HepG2 (cell line): Measurements from ENCODE around the gene PSENEN. TPM values are rescaled to one million over a fixed set of nuclear protein-coding genes. Genes with fewer than 3 reads are reported as not detected.

Experiments
- ERF ChIP-seq: IDR thresholded peaks from 2 replicates; pipeline ENCODE4 v1.6.1; 2018; ENCODE audit warnings: missing biosample characterization, missing genetic modification reagents
- PHB2 ChIP-seq: fragments of 450-650 bp; IDR thresholded peaks from 2 replicates; pipeline ENCODE4 v1.6.1; 2018; ENCODE audit not compliant: partially characterized antibody
- POGZ ChIP-seq: sonication (generic); formaldehyde crosslinking; IDR thresholded peaks from 2 replicates; pipeline ENCODE4 v1.4.0; 2020; ENCODE audit warnings: mild to moderate bottlenecking, missing genetic modification reagents
- RERE ChIP-seq: IDR thresholded peaks from 2 replicates; pipeline ENCODE4 v1.6.1; 2016; ENCODE audit warnings: low read depth, missing genetic modification reagents, missing compliant biosample characterization
- SPEN ChIP-seq: sonication (generic); formaldehyde crosslinking; IDR thresholded peaks from 2 replicates; pipeline ENCODE4 v1.5.1; 2020; ENCODE audit warnings: low read depth, mild to moderate bottlenecking, missing genetic modification reagents
- ZNF710 ChIP-seq: sonication (generic); formaldehyde crosslinking; IDR thresholded peaks from 2 replicates; pipeline ENCODE4 v1.5.0; 2020; ENCODE audit warnings: mild to moderate bottlenecking, missing genetic modification reagents, borderline replicate concordance
- polyA plus RNA-seq, 8 experiments: library from polyadenylated mRNA; depleted of rRNA in 3 of 8; stranded (reverse) in 7 of 8; unstranded in 1 of 8; fragments of >200 nt; fragmentation: Illumina TruSeq in 4 of 8; extraction: Trizol in 4 of 8; gene quantifications; 2 replicates each; pipeline versions ENCODE4 v1.2.1 to v1.2.3, GENCODE V29; 2011 to 2016; ENCODE audit warnings: low read depth in 4 of 8, missing spikeins in 1 of 8, mixed read lengths in 1 of 8; ENCODE audit not compliant: insufficient read depth in 1 of 8
- total RNA-seq, 5 experiments: library from RNA; depleted of rRNA; stranded (reverse); fragments of >200 nt; fragmentation: Illumina TruSeq; extraction: Trizol; gene quantifications; 2 replicates each; pipeline ENCODE4 v1.2.3, GENCODE V29; 2016; ENCODE audit warnings: low read depth in 1 of 5
- TF ChIP-seq, protein P1 (sequence below): sonication (generic); formaldehyde crosslinking; IDR thresholded peaks from 2 replicates; pipeline ENCODE4 v1.5.1; 2020; ENCODE audit warnings: missing genetic modification reagents, mild to moderate bottlenecking, borderline replicate concordance
- TF ChIP-seq, protein P2 (sequence below): sonication (generic); formaldehyde crosslinking; IDR thresholded peaks from 2 replicates; pipeline ENCODE4 v1.5.0; 2020; ENCODE audit warnings: mild to moderate bottlenecking, missing genetic modification reagents, borderline replicate concordance
- TF ChIP-seq, protein P3 (sequence below): sonication (generic); formaldehyde crosslinking; IDR thresholded peaks from 2 replicates; pipeline ENCODE4 v1.4.0; 2020; ENCODE audit warnings: missing genetic modification reagents
- TF ChIP-seq, protein P4 (sequence below): sonication (generic); formaldehyde crosslinking; IDR thresholded peaks from 2 replicates; pipeline ENCODE4 v1.8.0; 2022; ENCODE audit warnings: low read depth, missing genetic modification reagents

PSENEN gene
- total and polyA plus RNA-seq, 2 of the 13 experiments (the other 11 are each of a cell fraction or from before 2014, with no cell fraction given) = 16.9 to 34.2 TPM

DNA sequence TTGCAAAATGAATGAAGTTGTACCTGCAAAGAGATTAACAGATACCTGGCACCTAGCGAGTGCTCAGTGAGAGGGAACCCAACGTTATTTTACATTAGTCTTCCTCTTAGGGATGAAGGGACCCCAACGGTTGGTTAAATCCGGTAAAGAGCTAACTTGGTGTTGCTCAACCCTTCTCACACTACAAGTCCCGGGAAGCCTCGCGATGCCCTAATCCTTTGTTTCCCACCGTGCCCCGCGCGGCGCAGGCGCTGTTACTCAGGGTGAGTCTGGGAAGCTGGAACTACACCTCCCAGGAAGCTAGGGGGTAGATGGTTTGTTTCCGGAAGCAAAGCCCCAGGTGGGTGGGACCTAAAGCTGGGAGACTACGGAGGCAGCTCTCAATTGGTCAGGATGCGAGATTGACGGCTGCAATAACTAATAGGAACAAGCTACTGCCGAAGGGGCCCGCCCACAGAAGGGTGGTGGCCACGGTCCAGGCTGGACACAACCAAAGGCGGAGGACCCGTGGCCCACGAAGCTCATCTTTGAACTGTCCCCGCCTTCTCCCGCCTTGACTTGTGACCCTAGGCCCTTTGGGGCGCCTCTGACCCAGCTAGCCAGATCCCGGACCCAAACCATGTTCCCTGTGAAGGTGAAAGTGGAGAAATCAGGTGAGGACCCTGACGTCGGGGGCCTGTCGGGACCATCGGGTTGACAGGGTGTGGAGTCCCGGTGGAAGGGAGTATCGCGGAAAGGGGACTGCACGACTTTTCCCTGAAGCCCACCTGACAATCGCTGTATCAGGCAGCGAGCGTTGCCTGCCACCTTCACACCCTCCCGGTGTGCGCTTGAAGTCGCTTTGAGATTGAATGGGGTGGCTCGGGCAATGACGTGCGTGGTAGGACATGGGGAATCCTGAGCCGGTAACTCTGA is 2.9 kb downstream of the PSENEN start, which contains the start of gene LIN37 (continued):
- TF ChIP-seq, protein P1, sequence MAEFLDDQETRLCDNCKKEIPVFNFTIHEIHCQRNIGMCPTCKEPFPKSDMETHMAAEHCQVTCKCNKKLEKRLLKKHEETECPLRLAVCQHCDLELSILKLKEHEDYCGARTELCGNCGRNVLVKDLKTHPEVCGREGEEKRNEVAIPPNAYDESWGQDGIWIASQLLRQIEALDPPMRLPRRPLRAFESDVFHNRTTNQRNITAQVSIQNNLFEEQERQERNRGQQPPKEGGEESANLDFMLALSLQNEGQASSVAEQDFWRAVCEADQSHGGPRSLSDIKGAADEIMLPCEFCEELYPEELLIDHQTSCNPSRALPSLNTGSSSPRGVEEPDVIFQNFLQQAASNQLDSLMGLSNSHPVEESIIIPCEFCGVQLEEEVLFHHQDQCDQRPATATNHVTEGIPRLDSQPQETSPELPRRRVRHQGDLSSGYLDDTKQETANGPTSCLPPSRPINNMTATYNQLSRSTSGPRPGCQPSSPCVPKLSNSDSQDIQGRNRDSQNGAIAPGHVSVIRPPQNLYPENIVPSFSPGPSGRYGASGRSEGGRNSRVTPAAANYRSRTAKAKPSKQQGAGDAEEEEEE (CRISPR knock-in tag) = no peak
- TF ChIP-seq, protein P2, sequence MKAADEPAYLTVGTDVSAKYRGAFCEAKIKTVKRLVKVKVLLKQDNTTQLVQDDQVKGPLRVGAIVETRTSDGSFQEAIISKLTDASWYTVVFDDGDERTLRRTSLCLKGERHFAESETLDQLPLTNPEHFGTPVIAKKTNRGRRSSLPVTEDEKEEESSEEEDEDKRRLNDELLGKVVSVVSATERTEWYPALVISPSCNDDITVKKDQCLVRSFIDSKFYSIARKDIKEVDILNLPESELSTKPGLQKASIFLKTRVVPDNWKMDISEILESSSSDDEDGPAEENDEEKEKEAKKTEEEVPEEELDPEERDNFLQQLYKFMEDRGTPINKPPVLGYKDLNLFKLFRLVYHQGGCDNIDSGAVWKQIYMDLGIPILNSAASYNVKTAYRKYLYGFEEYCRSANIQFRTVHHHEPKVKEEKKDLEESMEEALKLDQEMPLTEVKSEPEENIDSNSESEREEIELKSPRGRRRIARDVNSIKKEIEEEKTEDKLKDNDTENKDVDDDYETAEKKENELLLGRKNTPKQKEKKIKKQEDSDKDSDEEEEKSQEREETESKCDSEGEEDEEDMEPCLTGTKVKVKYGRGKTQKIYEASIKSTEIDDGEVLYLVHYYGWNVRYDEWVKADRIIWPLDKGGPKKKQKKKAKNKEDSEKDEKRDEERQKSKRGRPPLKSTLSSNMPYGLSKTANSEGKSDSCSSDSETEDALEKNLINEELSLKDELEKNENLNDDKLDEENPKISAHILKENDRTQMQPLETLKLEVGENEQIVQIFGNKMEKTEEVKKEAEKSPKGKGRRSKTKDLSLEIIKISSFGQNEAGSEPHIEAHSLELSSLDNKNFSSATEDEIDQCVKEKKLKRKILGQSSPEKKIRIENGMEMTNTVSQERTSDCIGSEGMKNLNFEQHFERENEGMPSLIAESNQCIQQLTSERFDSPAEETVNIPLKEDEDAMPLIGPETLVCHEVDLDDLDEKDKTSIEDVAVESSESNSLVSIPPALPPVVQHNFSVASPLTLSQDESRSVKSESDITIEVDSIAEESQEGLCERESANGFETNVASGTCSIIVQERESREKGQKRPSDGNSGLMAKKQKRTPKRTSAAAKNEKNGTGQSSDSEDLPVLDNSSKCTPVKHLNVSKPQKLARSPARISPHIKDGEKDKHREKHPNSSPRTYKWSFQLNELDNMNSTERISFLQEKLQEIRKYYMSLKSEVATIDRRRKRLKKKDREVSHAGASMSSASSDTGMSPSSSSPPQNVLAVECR = peak; percentile 89
- TF ChIP-seq ERF (CRISPR knock-in tag) (peak; percentile 64; the same call in 1 of the 2 replicates), PHB2 (no peak), RERE (no peak), POGZ (CRISPR knock-in tag) (peak; percentile 61), ZNF710 (no peak), SPEN (CRISPR knock-in tag) (peak; percentile 78; the same call in 1 of the 2 replicates)
- TF ChIP-seq, protein P3, sequence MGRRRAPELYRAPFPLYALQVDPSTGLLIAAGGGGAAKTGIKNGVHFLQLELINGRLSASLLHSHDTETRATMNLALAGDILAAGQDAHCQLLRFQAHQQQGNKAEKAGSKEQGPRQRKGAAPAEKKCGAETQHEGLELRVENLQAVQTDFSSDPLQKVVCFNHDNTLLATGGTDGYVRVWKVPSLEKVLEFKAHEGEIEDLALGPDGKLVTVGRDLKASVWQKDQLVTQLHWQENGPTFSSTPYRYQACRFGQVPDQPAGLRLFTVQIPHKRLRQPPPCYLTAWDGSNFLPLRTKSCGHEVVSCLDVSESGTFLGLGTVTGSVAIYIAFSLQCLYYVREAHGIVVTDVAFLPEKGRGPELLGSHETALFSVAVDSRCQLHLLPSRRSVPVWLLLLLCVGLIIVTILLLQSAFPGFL (CRISPR knock-in tag) = no peak
- TF ChIP-seq, protein P4, sequence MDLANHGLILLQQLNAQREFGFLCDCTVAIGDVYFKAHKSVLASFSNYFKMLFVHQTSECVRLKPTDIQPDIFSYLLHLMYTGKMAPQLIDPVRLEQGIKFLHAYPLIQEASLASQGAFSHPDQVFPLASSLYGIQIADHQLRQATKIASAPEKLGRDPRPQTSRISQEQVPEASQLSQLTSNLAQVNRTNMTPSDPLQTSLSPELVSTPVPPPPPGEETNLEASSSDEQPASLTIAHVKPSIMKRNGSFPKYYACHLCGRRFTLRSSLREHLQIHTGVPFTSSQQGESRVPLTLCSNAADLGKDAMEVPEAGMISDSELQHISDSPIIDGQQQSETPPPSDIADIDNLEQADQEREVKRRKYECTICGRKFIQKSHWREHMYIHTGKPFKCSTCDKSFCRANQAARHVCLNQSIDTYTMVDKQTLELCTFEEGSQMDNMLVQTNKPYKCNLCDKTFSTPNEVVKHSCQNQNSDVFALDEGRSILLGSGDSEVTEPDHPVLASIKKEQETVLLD = no peak
